IMR-90 (cell line): ENCODE results near the gene NGFR. TPM values are rescaled to one million over a fixed set of nuclear protein-coding genes. Genes with fewer than 3 reads are reported as not detected.

Experiments
- ATAC-seq: fragments of 200-7000 bp; cut with Tn5 transposase; 2 replicates; pipeline ENCODE4 v1.9.1; 2020; ENCODE audit warnings: low read depth, mild to moderate bottlenecking, moderate library complexity
- BruUV-seq: library from RNA; stranded (reverse); fragments of 400-500 nt; replicated peaks from 2 replicates; lab custom pipeline; 2021; lab: Mats Ljungman, UMichigan
- CTCF ChIA-PET: fragments of 300-600 bp; formaldehyde crosslinking; extraction: SDS; loops from one replicate; lab custom pipeline; 2021; ENCODE audit warnings: antibody characterized with exemption; lab: Yijun Ruan, JAX
- POLR2A ChIA-PET: fragments of 300-600 bp; sonication (Branson Sonifier 250); formaldehyde crosslinking; loops from one replicate; lab custom pipeline; 2022; ENCODE audit warnings: antibody characterized with exemption; ENCODE audit not compliant: unreplicated experiment; lab: Charles Lee
- DNase-seq: peaks from one replicate; pipeline ENCODE4 v3.0.0; 2013
- H2AFZ ChIP-seq: replicated peaks from 2 replicates; pipeline ENCODE3; 2013; ENCODE audit warnings: low read length, mild to moderate bottlenecking; ENCODE audit not compliant: poor library complexity
- H2AK5ac ChIP-seq: 2 replicates; pipeline ENCODE4 v1.6.1; 2013; ENCODE audit warnings: low read depth, low read length, inconsistent platforms
- H2AK9ac ChIP-seq: replicated peaks from 2 replicates; pipeline ENCODE3; 2013; ENCODE audit warnings: mild to moderate bottlenecking, low read depth, low read length, moderate library complexity; ENCODE audit not compliant: poor library complexity
- H2BK120ac ChIP-seq: 2 replicates; pipeline ENCODE4 v1.6.1; 2013; ENCODE audit warnings: low read depth, low read length, inconsistent platforms
- H2BK15ac ChIP-seq: 3 replicates; pipeline ENCODE4 v1.6.1; 2013; ENCODE audit warnings: low read depth, low read length, inconsistent platforms
- H2BK20ac ChIP-seq: 2 replicates; pipeline ENCODE4 v1.6.1; 2013; ENCODE audit warnings: low read depth, mild to moderate bottlenecking, inconsistent platforms, low read length, moderate library complexity
- H2BK5ac ChIP-seq: 2 replicates; pipeline ENCODE4 v1.6.1; 2013; ENCODE audit warnings: mild to moderate bottlenecking, low read depth, low read length, inconsistent platforms; ENCODE audit not compliant: poor library complexity, severe bottlenecking
- H3K14ac ChIP-seq: replicated peaks from 2 replicates; pipeline ENCODE4 v1.6.1; 2013; ENCODE audit warnings: low read depth, low read length, inconsistent platforms
- H3K18ac ChIP-seq: 2 replicates; pipeline ENCODE4 v1.6.1; 2013; ENCODE audit warnings: low read depth, low read length, control low read depth
- H3K23ac ChIP-seq: 2 replicates; pipeline ENCODE4 v1.6.1; 2013; ENCODE audit warnings: low read depth, low read length, inconsistent platforms
- H3K27ac ChIP-seq: 2 replicates; pipeline ENCODE4 v1.5.1; 2013; ENCODE audit warnings: mild to moderate bottlenecking, control low read depth, low read length; ENCODE audit not compliant: insufficient read depth
- H3K27me3 ChIP-seq: 2 replicates; pipeline ENCODE4 v1.6.1; 2013; ENCODE audit warnings: low read length; ENCODE audit not compliant: control insufficient read depth, insufficient read depth
- H3K36me3 ChIP-seq: 2 replicates; pipeline ENCODE4 v1.6.1; 2013; ENCODE audit warnings: low read length, mixed read lengths; ENCODE audit not compliant: control insufficient read depth, insufficient read depth
- H3K4ac ChIP-seq: 2 replicates; pipeline ENCODE4 v1.6.1; 2013; ENCODE audit warnings: low read depth, low read length, inconsistent platforms
- H3K4me1 ChIP-seq: 2 replicates; pipeline ENCODE4 v1.6.1; 2013; ENCODE audit warnings: low read length, mixed read lengths; ENCODE audit not compliant: control insufficient read depth, insufficient read depth
- H3K4me2 ChIP-seq: 2 replicates; pipeline ENCODE4 v1.6.1; 2013; ENCODE audit warnings: low read depth, mild to moderate bottlenecking, control low read depth, low read length, moderate library complexity
- H3K4me3 ChIP-seq: 2 replicates; pipeline ENCODE4 v1.5.1; 2013; ENCODE audit warnings: low read depth, mild to moderate bottlenecking, control low read depth, low read length, moderate library complexity; ENCODE audit not compliant: insufficient read depth
- H3K56ac ChIP-seq: 2 replicates; pipeline ENCODE4 v1.6.1; 2013; ENCODE audit warnings: low read length, inconsistent platforms; ENCODE audit not compliant: insufficient read depth; ENCODE audit errors: extremely low read depth
- H3K79me1 ChIP-seq, 2 experiments: 2 replicates each; pipeline ENCODE4 v1.6.1; 2013; ENCODE audit warnings: low read length in 2 of 2, inconsistent platforms in 1 of 2, low read depth in 1 of 2
- H3K9ac ChIP-seq: 2 replicates; pipeline ENCODE4 v1.6.1; 2013; ENCODE audit warnings: low read depth, low read length, control low read depth
- H3K9me1 ChIP-seq: 2 replicates; pipeline ENCODE4 v1.6.1; 2013; ENCODE audit warnings: low read length, inconsistent platforms; ENCODE audit not compliant: insufficient read depth
- H3K9me3 ChIP-seq: 2 replicates; pipeline ENCODE4 v1.6.1; 2013; ENCODE audit warnings: low read length; ENCODE audit not compliant: control insufficient read depth, insufficient read depth
- H4K20me1 ChIP-seq: 2 replicates; pipeline ENCODE4 v1.6.1; 2013; ENCODE audit warnings: low read length, inconsistent platforms; ENCODE audit not compliant: insufficient read depth
- H4K5ac ChIP-seq: 2 replicates; pipeline ENCODE4 v1.6.1; 2013; ENCODE audit warnings: mild to moderate bottlenecking, low read depth, low read length, control low read depth
- H4K8ac ChIP-seq, 2 experiments: 2 replicates each; pipeline ENCODE4 v1.6.1; 2013; ENCODE audit warnings: low read depth in 2 of 2, low read length in 2 of 2, control low read depth in 1 of 2, inconsistent platforms in 1 of 2
- H4K91ac ChIP-seq: 2 replicates; pipeline ENCODE4 v1.6.1; 2013; ENCODE audit warnings: low read depth, low read length, inconsistent platforms; ENCODE audit not compliant: insufficient read depth
- BHLHE40 ChIP-seq: fragments of 150-350 bp; IDR thresholded peaks from 2 replicates; pipeline ENCODE4 v1.6.1; 2016; ENCODE audit warnings: mild to moderate bottlenecking, low read depth, low read length
- CHD1 ChIP-seq: IDR thresholded peaks from 2 replicates; pipeline ENCODE4 v1.6.1; 2012; ENCODE audit warnings: low read depth, low read length, improper control_type of control experiment
- ELK1 ChIP-seq: fragments of 150-350 bp; IDR thresholded peaks from 2 replicates; pipeline ENCODE4 v1.6.1; 2016; ENCODE audit warnings: low read depth, mild to moderate bottlenecking, low read length, moderate library complexity, borderline replicate concordance
- FOS ChIP-seq: fragments of 150-350 bp; IDR thresholded peaks from 2 replicates; pipeline ENCODE4 v1.6.1; 2016; ENCODE audit warnings: low read depth, low read length
- MAFK ChIP-seq: IDR thresholded peaks from 2 replicates; pipeline ENCODE4 v1.6.1; 2012; ENCODE audit warnings: low read depth, low read length, improper control_type of control experiment
- MXI1 ChIP-seq: IDR thresholded peaks from 2 replicates; pipeline ENCODE4 v1.6.1; 2012; ENCODE audit warnings: low read depth, mild to moderate bottlenecking, low read length, moderate library complexity, borderline replicate concordance
- POLR2A ChIP-seq: IDR thresholded peaks from 2 replicates; pipeline ENCODE4 v1.6.1; 2012; ENCODE audit warnings: mild to moderate bottlenecking, low read depth, low read length
- RAD21 ChIP-seq: IDR thresholded peaks from 2 replicates; pipeline ENCODE4 v1.6.1; 2012; ENCODE audit warnings: low read length, improper control_type of control experiment
- WGBS, 2 experiments: methylation state at CpG; one replicate each; pipeline versions ENCODE4 v1.1.5 to v1.1.7; 2013; ENCODE audit warnings: missing lambda C conversion rate in 2 of 2; ENCODE audit not compliant: insufficient read length in 1 of 2; ENCODE audit errors: extremely low coverage in 2 of 2; 5-methylcytosine and 5-hydroxymethylcytosine counted together
- dilution Hi-C: fragments of 300-500 bp; cut with HindIII; formaldehyde crosslinking; loops from one replicate; pipeline ENCODE4 v1.14.3; 2018; ENCODE audit warnings: low sequenced_read_pairs; ENCODE audit not compliant: unreplicated experiment
- in situ Hi-C: fragments of 300-500 bp; cut with MboI; formaldehyde crosslinking; loops from 3 replicates; pipeline ENCODE4 v1.14.3; 2019; ENCODE audit warnings: low sequenced_read_pairs, inconsistent platforms, mixed read lengths
- intact Hi-C: fragments of 100-400 bp; cut with micrococcal nuclease; formaldehyde crosslinking; loops from 2 replicates; pipeline ENCODE4 v1.10.0; 2022
- polyA plus RNA-seq, 3 experiments: library from polyadenylated mRNA; depleted of rRNA; stranded (reverse); fragments of >200 nt; gene quantifications; 2 replicates each; pipeline ENCODE4 v1.2.3, GENCODE V29; 2012; ENCODE audit warnings: low replicate concordance in 1 of 3
- total RNA-seq: library from RNA; depleted of rRNA; stranded (reverse); fragments of >200 nt; gene quantifications from 2 replicates; pipeline ENCODE4 v1.2.3, GENCODE V29; 2012
- TF ChIP-seq, protein P1 (sequence below): fragments of 150-350 bp; IDR thresholded peaks from 2 replicates; pipeline ENCODE4 v1.6.1; 2017; ENCODE audit warnings: mild to moderate bottlenecking, antibody characterized with exemption, low read length, low read depth
- TF ChIP-seq, protein P2 (sequence below): conservative IDR thresholded peaks from 2 replicates; pipeline ENCODE4 v1.5.1; 2012; ENCODE audit warnings: mild to moderate bottlenecking, low read depth, low read length, improper control_type of control experiment

NGFR gene
- total and polyA plus RNA-seq, 2 of the 4 experiments (the other 2 are of a cell fraction) = 0.15 to 0.18 TPM

DNA sequence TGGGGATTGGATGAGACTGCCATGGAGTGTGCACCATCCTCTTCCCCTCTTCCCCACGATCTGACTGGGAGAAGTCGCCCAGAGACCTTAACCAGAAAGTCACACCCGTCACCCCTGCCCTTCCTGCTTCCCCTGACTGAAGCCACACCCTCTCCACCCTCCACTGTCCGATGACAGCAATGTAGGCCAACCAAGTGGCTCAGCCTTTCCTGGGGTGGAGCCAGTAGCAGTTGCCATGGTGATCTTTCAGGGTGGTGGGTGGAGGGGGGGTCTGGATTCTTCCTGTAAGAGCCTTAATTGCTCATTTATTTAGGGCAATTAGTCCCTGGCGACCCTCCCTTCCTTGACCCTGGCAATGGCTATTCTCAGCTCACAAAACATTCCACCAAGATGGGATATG is 42.9 kb upstream of the NGFR start:
- no peak overlapping the region for H2BK5ac ChIP-seq
- no peak overlapping the region for H2BK120ac ChIP-seq
- no peak overlapping the region for H3K14ac ChIP-seq
- DNase-seq (no peak), ATAC-seq (no peak)
- peaks cover 3% of the 10 kb centered on the region; the same call in 1 of the 2 replicates for H3K9me1 ChIP-seq
- peak overlapping the region; percentile 24 for H2AFZ ChIP-seq
- TF ChIP-seq BHLHE40 (no peak), MXI1 (no peak), ELK1 (no peak), RAD21 (no peak), FOS (no peak), MAFK (no peak), POLR2A (no peak), CHD1 (no peak)
- TF ChIP-seq, protein P1, sequence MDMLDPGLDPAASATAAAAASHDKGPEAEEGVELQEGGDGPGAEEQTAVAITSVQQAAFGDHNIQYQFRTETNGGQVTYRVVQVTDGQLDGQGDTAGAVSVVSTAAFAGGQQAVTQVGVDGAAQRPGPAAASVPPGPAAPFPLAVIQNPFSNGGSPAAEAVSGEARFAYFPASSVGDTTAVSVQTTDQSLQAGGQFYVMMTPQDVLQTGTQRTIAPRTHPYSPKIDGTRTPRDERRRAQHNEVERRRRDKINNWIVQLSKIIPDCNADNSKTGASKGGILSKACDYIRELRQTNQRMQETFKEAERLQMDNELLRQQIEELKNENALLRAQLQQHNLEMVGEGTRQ = no peak
- TF ChIP-seq, protein P2, sequence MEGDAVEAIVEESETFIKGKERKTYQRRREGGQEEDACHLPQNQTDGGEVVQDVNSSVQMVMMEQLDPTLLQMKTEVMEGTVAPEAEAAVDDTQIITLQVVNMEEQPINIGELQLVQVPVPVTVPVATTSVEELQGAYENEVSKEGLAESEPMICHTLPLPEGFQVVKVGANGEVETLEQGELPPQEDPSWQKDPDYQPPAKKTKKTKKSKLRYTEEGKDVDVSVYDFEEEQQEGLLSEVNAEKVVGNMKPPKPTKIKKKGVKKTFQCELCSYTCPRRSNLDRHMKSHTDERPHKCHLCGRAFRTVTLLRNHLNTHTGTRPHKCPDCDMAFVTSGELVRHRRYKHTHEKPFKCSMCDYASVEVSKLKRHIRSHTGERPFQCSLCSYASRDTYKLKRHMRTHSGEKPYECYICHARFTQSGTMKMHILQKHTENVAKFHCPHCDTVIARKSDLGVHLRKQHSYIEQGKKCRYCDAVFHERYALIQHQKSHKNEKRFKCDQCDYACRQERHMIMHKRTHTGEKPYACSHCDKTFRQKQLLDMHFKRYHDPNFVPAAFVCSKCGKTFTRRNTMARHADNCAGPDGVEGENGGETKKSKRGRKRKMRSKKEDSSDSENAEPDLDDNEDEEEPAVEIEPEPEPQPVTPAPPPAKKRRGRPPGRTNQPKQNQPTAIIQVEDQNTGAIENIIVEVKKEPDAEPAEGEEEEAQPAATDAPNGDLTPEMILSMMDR = no peak
- H2BK20ac ChIP-seq = no peak overlapping the region
- no peak overlapping the region for H2AK5ac ChIP-seq
- no peak overlapping the region for H3K4me3 ChIP-seq
- no TSS peak for BruUV-seq
- intact Hi-C loops = no loop called here
- no peak overlapping the region for H3K27ac ChIP-seq
- H3K36me3 ChIP-seq = no peaks in the 10 kb centered on the region
- ChIA-PET POLR2A (no interaction called here), CTCF (no interaction called here)
- no peaks in the 10 kb centered on the region for H3K79me1 ChIP-seq
- peaks cover 14% of the 10 kb centered on the region for H3K27me3 ChIP-seq
- H3K9me3 ChIP-seq = no peaks in the 10 kb centered on the region
- H3K56ac ChIP-seq = no peak overlapping the region
- H4K8ac ChIP-seq = no peak overlapping the region
- no peaks in the 10 kb centered on the region for H4K20me1 ChIP-seq
- H3K9ac ChIP-seq = no peak overlapping the region
- no peak overlapping the region for H3K4ac ChIP-seq
- no peak overlapping the region for H2AK9ac ChIP-seq
- no peak overlapping the region for H4K91ac ChIP-seq
- H3K4me2 ChIP-seq = no peak overlapping the region
- peaks cover 6% of the 10 kb centered on the region for H3K4me1 ChIP-seq
- no peak overlapping the region for H4K5ac ChIP-seq
- no peak overlapping the region for H2BK15ac ChIP-seq
- no peak overlapping the region for H3K23ac ChIP-seq
- WGBS, 2 experiments = no CpG with 5 or more reads among the region's 5 CpGs
- H3K18ac ChIP-seq = no peak overlapping the region
- in situ Hi-C loops = no loop called here
- dilution Hi-C loops = no loop called here
